Activated CD8-positive, alpha-beta T cell treated with anti-CD3 and anti-CD28 coated beads for 36 hours (primary cell): ENCODE measurements around the gene SPATA32. TPM values are rescaled to one million over a fixed set of nuclear protein-coding genes. Genes with fewer than 3 reads are reported as not detected.

ENCODE experiments used
- ATAC-seq: fragments of 200-7000 bp; cut with Tn5 transposase; one replicate; pipeline ENCODE4 v1.10.0; 2021; ENCODE audit warnings: mild to moderate bottlenecking, moderate library complexity
- CTCF ChIA-PET: fragments of 350-600 bp; sonication (Branson Sonifier 250); formaldehyde crosslinking; loops from one replicate; lab custom pipeline; 2021; ENCODE audit warnings: antibody characterized with exemption; lab: Charles Lee
- POLR2A ChIA-PET: fragments of 350-600 bp; sonication (Branson Sonifier 250); formaldehyde crosslinking; loops from one replicate; lab custom pipeline; 2021; ENCODE audit warnings: antibody characterized with exemption; lab: Charles Lee
- DNase-seq: peaks from one replicate; pipeline ENCODE4 v3.0.0-alpha.2; 2020
- H3K27ac Mint-ChIP-seq: one replicate; pipeline ENCODE4 v1.8.0; 2021; ENCODE audit warnings: mild to moderate bottlenecking, mixed read lengths
- H3K27me3 Mint-ChIP-seq: one replicate; pipeline ENCODE4 v1.8.0; 2021; ENCODE audit warnings: mixed read lengths
- H3K36me3 Mint-ChIP-seq: one replicate; pipeline ENCODE4 v1.8.0; 2021; ENCODE audit warnings: low read depth, mixed read lengths
- H3K4me1 Mint-ChIP-seq: one replicate; pipeline ENCODE4 v1.8.0; 2021; ENCODE audit warnings: low read depth, mixed read lengths
- H3K4me3 Mint-ChIP-seq: one replicate; pipeline ENCODE4 v1.8.0; 2021; ENCODE audit warnings: mild to moderate bottlenecking, moderate library complexity, mixed read lengths
- H3K9me3 Mint-ChIP-seq: one replicate; pipeline ENCODE4 v1.8.0; 2021; ENCODE audit warnings: mixed read lengths
- intact Hi-C: fragments of 100-400 bp; cut with micrococcal nuclease; formaldehyde crosslinking; loops from one replicate; pipeline ENCODE4 v1.10.0; 2022
- total RNA-seq, 2 experiments: library from RNA; stranded (reverse); gene quantifications; one replicate each; pipeline ENCODE4 v1.2.3, GENCODE V29; 2021
- TF ChIP-seq, protein P1 (sequence below): fragments of 200-600 bp; IDR thresholded peaks from one replicate; pipeline ENCODE4 v1.8.0; 2022; ENCODE audit warnings: antibody characterized with exemption, mild to moderate bottlenecking

The SPATA32 gene
- total RNA-seq, 2 experiments from 2014 or later: 0.27 to 0.63 TPM

DNA sequence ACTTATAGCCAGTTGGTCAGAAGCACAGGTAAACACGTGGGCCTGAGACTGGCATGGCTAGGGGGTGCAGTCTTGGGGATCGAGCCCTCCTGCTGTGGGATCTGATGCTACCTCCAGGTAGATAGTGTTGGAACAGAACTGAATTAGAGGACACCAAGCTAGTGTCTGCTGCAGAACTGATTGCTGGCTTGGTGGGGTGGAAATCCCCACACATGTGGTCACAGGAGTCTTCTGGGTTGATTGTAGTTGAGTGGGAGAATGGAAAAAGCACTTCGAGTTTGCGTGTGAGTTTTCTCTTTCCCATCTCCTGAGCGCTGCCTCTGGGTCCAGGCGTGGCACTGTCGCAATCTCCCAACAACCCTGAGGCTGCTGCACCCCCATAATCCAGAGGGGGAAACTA is 8.0 kb upstream of the SPATA32 start:
- peak; percentile 32 for DNase-seq
- intact Hi-C loops: no loop called here
- no peaks in the 10 kb centered on the region for H3K27me3 Mint-ChIP-seq
- H3K27ac Mint-ChIP-seq: peak overlapping the region; percentile 79
- no peaks in the 10 kb centered on the region for H3K9me3 Mint-ChIP-seq
- TF ChIP-seq, protein P1, sequence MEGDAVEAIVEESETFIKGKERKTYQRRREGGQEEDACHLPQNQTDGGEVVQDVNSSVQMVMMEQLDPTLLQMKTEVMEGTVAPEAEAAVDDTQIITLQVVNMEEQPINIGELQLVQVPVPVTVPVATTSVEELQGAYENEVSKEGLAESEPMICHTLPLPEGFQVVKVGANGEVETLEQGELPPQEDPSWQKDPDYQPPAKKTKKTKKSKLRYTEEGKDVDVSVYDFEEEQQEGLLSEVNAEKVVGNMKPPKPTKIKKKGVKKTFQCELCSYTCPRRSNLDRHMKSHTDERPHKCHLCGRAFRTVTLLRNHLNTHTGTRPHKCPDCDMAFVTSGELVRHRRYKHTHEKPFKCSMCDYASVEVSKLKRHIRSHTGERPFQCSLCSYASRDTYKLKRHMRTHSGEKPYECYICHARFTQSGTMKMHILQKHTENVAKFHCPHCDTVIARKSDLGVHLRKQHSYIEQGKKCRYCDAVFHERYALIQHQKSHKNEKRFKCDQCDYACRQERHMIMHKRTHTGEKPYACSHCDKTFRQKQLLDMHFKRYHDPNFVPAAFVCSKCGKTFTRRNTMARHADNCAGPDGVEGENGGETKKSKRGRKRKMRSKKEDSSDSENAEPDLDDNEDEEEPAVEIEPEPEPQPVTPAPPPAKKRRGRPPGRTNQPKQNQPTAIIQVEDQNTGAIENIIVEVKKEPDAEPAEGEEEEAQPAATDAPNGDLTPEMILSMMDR: no peak
- ATAC-seq: peak; percentile 29
- ChIA-PET CTCF (interaction anchor here (1.7 to 13.2 kb wide), 5 partner anchors 10 to 119 kb away, joined by 4 to 270 read pairs (median 9); no protein-coding TSS in a partner anchor), POLR2A (interaction anchor here (1.8 kb wide), 1 partner anchor 119 kb away, joined by 5 read pairs; no protein-coding TSS in a partner anchor)
- H3K4me1 Mint-ChIP-seq: peaks cover 27% of the 10 kb centered on the region
- peaks cover 64% of the 10 kb centered on the region for H3K36me3 Mint-ChIP-seq
- no peak overlapping the region for H3K4me3 Mint-ChIP-seq

DNA sequence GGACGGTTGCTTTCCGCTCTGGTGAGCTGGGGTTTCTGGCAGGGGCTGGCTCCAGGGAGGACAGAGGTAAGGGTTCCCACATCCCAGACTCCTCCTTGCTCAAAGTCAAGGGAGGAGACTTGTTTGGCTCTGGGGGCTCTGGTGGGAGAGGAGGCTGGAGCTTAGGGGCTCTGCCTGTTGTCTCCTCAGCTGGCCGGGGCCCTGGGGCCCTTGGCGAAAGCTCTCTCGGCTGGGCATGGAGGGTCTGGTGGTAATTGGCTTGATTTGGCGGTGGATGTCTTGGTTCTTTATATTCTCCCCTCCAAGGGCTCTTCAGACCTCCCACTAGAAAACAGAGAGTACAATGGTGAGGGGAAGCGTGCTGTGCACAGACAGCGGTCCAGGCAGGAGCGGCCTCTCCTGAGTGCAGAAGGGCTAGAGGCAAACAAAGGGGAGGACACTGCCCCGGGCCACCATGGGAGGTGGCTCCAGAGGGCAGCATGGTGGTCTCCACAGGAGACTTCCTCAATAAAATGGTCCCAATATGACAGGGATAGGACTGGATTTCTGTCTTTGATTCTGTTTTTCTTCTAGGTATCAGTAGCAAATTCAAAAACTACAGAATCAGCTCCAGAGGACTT is 5.7 kb upstream of the SPATA32 start:
- DNase-seq (no peak), ATAC-seq (no peak)
- Mint-ChIP-seq H3K9me3 (no peaks in the 10 kb centered on the region), H3K4me3 (no peak overlapping the region), H3K36me3 (peaks cover 60% of the 10 kb centered on the region), H3K27me3 (no peaks in the 10 kb centered on the region), H3K27ac (peak overlapping the region; percentile 25), H3K4me1 (peaks cover 42% of the 10 kb centered on the region)
- CTCF ChIA-PET: interaction anchor here (0.8 to 2.1 kb wide), 5 partner anchors 9 to 132 kb away, joined by 3 to 6 read pairs (median 5); partner anchors contain the start of gene ACBD4
- POLR2A ChIA-PET: interaction anchor here (0.7 to 1.1 kb wide), 3 partner anchors 18 to 96 kb away, joined by 3 to 4 read pairs (median 3); no protein-coding TSS in a partner anchor
- intact Hi-C loops: no loop called here
- TF ChIP-seq, protein P1: no peak

DNA sequence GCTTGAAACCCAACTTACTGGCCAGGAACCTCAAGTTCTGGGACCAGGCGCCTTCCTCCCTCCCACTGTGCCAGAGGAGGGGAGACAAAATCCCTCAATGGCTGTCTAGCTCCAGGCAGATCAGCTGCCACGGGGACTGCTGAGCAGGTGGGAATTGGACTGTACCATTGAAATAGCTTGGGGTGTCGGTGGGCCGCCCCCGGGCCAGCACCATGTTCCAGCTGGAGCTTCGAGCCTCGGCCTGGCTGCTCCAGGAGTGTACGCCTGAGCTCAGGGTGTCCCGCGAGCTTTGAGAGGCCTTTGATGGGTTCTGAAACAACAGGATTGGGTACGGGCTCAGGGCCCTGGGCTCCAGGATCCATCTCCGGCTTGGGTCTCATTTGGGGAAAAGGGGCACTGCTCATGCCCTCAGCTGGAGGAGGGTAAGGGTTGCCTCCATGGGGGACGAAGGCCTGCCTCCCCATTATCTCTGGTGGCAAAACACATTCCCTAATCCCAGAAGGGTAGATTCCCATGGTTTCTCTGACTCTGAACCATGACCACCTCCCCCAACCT is 4.6 kb upstream of the SPATA32 start:
- peak overlapping the region; percentile 64 for H3K27ac Mint-ChIP-seq

DNA sequence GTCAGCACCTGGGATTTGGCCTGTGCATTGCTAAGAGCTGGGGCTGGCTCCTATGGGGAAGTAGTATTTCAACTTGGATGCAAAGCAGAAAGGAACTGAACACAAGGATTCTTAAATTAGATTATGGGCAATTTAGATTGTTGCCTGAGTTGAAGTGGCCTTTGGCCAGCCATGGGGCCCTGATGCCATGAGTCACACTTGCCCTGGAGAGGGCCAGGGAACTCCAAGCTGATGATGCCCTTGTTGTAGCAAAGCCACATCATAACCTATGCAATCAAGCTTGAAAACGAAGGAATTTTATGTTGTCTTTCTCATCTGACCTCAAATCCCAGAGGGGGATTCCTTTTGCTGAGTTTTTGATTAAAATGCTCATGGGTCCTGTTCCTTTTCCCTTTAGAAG is 3.9 kb upstream of the SPATA32 start:
- H3K9me3 Mint-ChIP-seq: no peaks in the 10 kb centered on the region
- no peaks in the 10 kb centered on the region for H3K27me3 Mint-ChIP-seq
- intact Hi-C loops: no loop called here
- ATAC-seq (no peak), DNase-seq (no peak)
- H3K36me3 Mint-ChIP-seq: peaks cover 54% of the 10 kb centered on the region
- CTCF ChIA-PET: interaction anchor here (1.0 to 2.9 kb wide), 9 partner anchors 11 to 130 kb away, joined by 3 to 27 read pairs (median 5); partner anchors contain the start of gene ACBD4
- H3K27ac Mint-ChIP-seq: peak overlapping the region; percentile 64
- POLR2A ChIA-PET: interaction anchor here (1.0 to 1.4 kb wide), 3 partner anchors 28 to 135 kb away, joined by 3 read pairs; no protein-coding TSS in a partner anchor
- H3K4me1 Mint-ChIP-seq: peaks cover 45% of the 10 kb centered on the region
- no peak overlapping the region for H3K4me3 Mint-ChIP-seq
- TF ChIP-seq, protein P1: no peak

More for the DNA sequence above, 4.6 kb upstream of the SPATA32 start:
- H3K4me3 Mint-ChIP-seq: no peak overlapping the region
- intact Hi-C loops: no loop called here
- peaks cover 45% of the 10 kb centered on the region for H3K4me1 Mint-ChIP-seq
- CTCF ChIA-PET: interaction anchor here (1.1 to 2.9 kb wide), 8 partner anchors 7 to 131 kb away, joined by 3 to 27 read pairs (median 5); partner anchors contain the start of gene ACBD4
- H3K9me3 Mint-ChIP-seq: no peaks in the 10 kb centered on the region
- no peaks in the 10 kb centered on the region for H3K27me3 Mint-ChIP-seq
- DNase-seq: no peak
- POLR2A ChIA-PET: interaction anchor here (0.9 to 1.4 kb wide), 4 partner anchors 17 to 135 kb away, joined by 3 read pairs; no protein-coding TSS in a partner anchor
- H3K36me3 Mint-ChIP-seq: peaks cover 56% of the 10 kb centered on the region
- no peak for ATAC-seq
- TF ChIP-seq, protein P1: no peak
